KOPT-K1 (cell line): ENCODE data around the gene FAM186B.

ENCODE experiments used
- H3K27ac ChIP-seq: fragments of 200-600 bp; sonication (generic); 2 replicates; pipeline ENCODE4 v1.5.1; 2016; ENCODE audit warnings: antibody characterized with exemption, mild to moderate bottlenecking, low read depth, low read length; ENCODE audit not compliant: poor library complexity, severe bottlenecking
- H3K36me3 ChIP-seq: fragments of 200-600 bp; sonication (generic); 2 replicates; pipeline ENCODE4 v1.5.1; 2017; ENCODE audit warnings: antibody characterized with exemption, mild to moderate bottlenecking, low read length, moderate library complexity; ENCODE audit not compliant: insufficient read depth
- H3K9me3 ChIP-seq: fragments of 200-600 bp; sonication (generic); 2 replicates; pipeline ENCODE4 v1.5.1; 2017; ENCODE audit warnings: antibody characterized with exemption, low read length, mild to moderate bottlenecking; ENCODE audit not compliant: insufficient read depth, poor library complexity, severe bottlenecking

The FAM186B gene

DNA sequence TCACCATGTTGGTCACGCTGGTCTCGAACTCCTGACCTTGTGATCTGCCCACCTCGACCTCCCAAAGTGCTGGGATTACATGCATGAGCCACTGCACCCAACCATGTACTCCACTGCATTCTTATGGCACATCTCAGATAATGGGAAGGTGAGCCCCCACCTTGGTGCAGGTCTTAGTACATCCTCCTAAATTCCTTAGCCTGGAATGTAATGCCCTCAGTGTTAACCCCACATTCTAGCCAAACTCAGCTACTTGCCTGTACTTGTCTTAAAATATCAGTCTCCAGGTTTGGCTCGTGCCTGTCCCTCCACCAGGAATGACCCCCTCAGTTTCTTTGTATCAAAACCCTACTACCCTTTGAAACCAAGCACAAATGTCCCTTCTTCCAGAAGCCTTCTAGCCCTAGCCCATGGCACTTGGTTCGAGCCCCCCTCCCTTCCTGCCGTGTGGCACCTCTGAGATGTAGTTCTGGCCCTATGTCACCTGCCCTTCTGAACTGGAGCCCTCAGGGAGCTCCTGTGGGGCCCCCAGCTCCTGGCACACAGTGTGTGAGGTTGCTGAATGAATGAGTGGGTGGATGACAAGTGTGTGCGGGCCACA is 58.2 kb downstream of the FAM186B start:
- no peaks in the 10 kb centered on the region for H3K9me3 ChIP-seq
- H3K27ac ChIP-seq: no peak overlapping the region
- no peaks in the 10 kb centered on the region for H3K36me3 ChIP-seq

DNA sequence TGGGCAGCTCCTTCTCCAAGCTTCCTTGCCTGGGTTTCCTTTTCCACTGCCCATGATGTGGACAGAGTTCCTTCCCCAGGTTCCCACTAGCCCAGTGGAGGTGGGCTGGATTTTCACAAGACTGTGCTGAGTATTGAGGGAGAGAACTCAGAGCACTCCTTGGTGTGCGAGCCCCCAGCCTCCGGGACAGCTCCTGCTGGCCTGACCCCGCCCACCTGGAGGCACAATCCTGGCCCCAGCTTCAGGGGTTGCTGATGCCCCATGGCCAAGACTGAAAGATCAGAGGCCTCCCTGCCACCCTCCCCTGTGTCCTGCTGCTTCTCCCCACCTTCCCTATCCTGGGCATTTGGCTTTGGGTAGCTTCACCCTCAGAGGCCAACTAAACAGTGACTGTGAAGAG is 59.0 kb downstream of the FAM186B start:
- Histone ChIP-seq H3K27ac (no peak overlapping the region), H3K9me3 (no peaks in the 10 kb centered on the region), H3K36me3 (no peaks in the 10 kb centered on the region)

DNA sequence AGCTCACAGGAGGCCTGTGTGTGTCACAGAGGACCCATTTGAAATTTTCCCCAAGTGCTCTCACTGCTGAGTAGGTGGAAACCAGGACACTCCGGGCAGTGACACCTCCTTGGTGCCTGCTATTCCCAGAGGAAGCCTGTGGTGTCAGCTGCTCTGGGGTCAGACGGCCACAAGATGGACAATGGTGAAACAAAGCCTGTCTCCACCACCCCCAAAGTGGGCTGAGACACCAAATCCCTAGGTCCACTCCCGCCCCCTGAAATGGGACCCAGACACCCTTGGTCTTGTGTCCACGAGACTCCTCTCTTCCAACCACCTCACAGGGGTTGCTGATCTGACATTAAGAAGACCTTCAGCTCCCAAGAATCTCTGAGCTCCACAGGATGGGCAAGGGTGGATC is 59.6 kb downstream of the FAM186B start:
- Histone ChIP-seq H3K27ac (no peak overlapping the region), H3K9me3 (no peaks in the 10 kb centered on the region), H3K36me3 (no peaks in the 10 kb centered on the region)

GRCh38 chr12:49543914-49544815 is 61.3 kb downstream of the FAM186B start:
- no peaks in the 10 kb centered on the region for H3K9me3 ChIP-seq
- no peak overlapping the region for H3K27ac ChIP-seq
- H3K36me3 ChIP-seq: no peaks in the 10 kb centered on the region

- Histone ChIP-seq H3K36me3 (no peaks in the 10 kb centered on the region), H3K27ac (no peak overlapping the region)
These were observed 62.1 kb downstream of the FAM186B start for GRCh38 chr12:49543221-49543913.

DNA sequence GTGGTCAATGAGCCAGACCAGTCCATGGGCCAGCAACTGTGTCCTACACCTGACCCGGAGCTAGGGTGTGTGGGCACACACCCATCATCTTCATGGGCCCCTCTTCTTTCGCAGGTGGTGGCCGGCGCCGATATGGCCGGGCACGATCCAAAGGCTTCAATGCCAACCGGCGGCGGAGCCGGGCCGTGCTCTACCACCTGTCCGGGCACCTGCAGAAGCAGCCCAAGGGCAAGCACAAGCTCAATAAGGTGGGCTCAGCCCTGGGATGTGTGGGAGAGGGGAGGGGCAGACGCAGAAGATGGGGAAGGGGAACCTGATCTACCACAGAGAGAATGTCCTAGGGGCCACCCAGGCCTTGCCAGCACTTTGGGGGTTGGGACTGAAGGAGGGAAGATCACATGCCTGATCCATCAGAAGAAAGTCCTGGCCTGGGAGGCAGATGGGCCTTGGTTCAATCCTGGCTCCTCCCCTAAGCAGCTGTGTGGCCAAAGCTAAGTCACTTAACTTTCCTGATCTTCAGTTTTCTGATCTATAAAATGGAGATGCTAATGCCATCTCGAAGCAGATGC is 62.8 kb downstream of the FAM186B start:
- no peak overlapping the region for H3K27ac ChIP-seq
- H3K9me3 ChIP-seq: no peaks in the 10 kb centered on the region
- H3K36me3 ChIP-seq: no peaks in the 10 kb centered on the region

More at GRCh38 chr12:49543221-49543913, 62.1 kb downstream of the FAM186B start:
- no peaks in the 10 kb centered on the region for H3K9me3 ChIP-seq

- Histone ChIP-seq H3K27ac (no peak overlapping the region), H3K9me3 (no peaks in the 10 kb centered on the region), H3K36me3 (no peaks in the 10 kb centered on the region)
These were observed 63.4 kb downstream of the FAM186B start for GRCh38 chr12:49541911-49542505.

DNA sequence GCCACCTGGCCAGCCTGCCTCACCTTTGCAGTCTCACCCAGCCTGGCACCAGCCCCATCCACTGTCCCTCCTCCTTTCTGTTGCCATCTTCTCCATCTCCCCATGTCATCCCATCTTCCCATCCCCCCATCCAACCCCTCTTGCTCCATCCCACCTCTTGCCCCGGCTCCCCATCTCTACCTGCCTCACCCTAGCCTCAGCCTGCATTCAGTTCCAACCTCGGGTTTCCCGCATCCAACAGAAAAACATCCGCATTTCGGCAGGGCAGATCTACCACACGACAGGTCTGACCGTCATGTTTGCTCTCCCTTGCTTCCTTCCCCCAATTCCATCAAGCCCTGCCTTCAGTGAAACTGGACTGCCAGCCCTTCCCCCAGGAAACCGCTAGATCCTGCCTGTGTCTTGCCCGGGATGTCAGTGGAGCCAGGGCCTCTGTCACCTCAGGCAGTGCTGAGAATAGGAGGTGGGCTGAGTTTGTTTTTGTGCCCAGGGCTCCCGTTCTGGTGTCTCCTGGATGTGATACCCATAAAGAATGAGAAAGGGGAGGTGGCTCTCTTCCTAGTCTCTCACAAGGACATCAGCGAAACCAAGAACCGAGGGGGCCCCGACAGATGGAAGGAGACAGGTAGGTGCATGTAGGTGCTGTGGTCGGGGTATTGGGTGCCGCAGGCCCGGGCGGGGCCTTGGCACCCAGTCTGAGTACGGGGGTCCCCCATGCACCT is 64.1 kb downstream of the FAM186B start:
- no peaks in the 10 kb centered on the region for H3K36me3 ChIP-seq
- no peak overlapping the region for H3K27ac ChIP-seq
- H3K9me3 ChIP-seq: no peaks in the 10 kb centered on the region

GRCh38 chr12:49540229-49541139 is 65.0 kb downstream of the FAM186B start:
- Histone ChIP-seq H3K36me3 (no peaks in the 10 kb centered on the region), H3K9me3 (no peaks in the 10 kb centered on the region), H3K27ac (no peak overlapping the region)

DNA sequence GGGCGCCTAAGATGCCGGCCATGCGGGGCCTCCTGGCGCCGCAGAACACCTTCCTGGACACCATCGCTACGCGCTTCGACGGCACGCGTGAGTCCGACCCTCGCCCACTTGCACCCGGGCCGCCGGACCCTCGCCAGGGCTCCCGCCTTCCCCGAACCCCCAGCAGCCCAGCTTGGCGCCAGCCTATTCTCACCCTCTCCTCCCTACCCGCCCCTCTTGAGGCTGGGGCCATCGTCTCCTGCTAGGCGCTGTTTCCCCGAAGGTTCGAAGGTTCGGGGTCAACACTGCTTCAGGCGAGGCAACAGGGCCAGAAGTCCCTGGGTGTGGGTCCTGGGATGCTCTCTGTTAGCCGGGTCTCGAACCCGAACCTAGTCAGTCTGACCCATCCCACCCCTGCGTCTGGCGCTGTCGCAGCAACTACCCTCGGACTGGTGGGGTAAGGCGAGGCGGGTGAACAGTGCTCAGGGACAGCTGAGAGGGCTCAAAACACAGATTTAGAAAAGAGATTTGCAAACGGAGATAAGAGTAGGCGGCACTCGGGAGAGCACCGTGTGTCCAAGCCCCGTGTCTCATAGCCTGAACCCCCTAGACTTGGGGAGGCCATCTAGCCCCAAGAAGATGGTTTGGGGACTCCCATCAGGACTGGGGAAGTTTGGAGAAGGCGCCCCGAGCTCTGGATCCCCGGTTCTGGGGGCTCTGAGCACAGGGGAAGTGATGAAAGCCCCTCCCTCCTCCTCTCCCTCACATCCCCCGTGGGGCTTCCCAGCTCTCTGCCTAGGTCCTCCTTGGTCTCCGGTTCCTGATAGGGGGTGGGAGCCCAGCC is 65.8 kb downstream of the FAM186B start:
- Histone ChIP-seq H3K9me3 (no peaks in the 10 kb centered on the region), H3K36me3 (no peaks in the 10 kb centered on the region), H3K27ac (no peak overlapping the region)

DNA sequence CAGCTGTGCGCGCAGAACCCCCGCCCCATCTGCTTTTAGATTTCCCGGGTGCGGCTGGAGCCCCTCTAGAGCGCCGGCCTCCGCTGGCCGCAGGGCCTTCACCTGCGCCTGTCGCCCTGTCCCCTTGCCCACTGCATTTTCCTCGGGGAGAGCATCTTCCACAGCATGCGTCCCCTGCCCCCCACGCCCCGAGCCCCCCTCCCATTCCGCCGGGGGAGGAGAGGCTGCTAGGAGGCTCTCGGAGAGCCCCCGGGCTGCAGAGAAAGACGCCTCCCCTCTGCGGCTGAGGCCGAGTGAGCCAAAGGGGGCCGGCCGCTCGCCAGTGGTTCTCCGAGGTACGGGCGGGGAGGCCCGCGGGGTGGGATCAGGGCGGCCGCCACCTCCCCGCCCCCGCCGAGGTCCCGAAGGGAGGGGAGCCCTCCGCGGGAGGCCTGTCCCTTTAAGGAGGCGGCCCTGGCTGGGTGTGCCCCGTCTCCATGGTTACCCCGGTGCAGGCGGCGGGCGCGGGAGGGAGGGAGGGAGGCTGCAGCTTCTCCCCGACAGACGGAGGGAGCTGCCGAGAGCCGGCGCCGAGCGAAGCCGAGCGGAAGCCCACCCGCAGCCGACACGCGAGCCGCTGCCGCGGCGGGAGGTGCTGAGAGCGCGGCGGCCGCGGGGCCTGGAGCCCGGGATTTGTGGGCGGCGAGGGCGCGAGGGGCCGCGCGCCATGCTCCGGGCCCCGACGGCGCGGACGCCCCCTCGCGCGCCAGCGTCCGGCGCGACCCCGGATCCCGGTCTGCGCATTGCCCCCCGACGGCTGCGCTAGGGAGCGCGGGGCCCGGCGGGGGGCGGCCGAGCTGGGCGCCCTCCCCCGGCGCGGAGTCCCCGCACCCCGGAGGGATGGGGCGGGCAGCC is 66.7 kb downstream of the FAM186B start, which contains the start of gene KCNH3:
TSS of gene KCNH3 (plus strand) at position 521 of the 894 bp plus-strand sequence. CDS start 387 bp downstream, outside the sequence.
- Histone ChIP-seq H3K9me3 (no peaks in the 10 kb centered on the region), H3K27ac (no peak within 1 kb of the TSS), H3K36me3 (no peaks in the 10 kb centered on the region)
